HG03025 (cell line): ENCODE results near the gene MACROD2.

Experiments
- ATAC-seq: cut with Tn5 transposase; IDR thresholded peaks from one replicate; pipeline ENCODE4 v1.9.1; 2021; ENCODE audit warnings: mild to moderate bottlenecking, moderate library complexity; ENCODE audit not compliant: unreplicated experiment, low FRiP score

The MACROD2 gene

DNA sequence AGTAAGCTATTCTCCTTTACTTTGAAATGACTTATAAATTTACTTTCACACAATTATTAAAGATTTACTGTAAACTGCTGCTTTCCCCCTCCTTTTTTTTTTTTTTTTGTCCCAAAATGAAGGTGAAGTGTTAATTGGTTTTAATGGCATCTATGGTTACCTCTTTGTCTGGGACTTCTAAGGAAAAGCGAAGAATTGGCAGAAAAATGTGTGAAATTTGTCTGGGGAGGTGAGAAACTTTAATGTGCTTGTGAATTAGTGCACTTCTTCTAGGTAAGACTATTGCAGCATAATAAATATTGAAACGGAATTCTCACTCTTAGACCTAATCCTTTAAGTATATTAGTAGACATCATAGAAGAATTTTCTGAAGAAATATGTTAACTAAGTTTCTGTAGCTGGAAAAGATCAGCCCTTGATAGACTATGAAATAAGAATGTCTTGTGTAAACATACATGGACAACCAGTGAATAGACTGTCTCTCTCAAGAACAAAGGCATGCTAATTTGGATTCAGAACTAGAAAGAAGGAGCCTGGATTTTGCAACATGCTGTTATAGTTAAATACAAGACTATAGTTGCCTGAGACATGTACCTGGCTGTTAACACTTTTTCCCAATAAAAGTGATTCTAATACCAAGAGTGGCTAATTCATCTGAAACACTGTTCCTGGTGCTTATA is 318.2 kb downstream of the MACROD2 start:
- no peak for ATAC-seq

DNA sequence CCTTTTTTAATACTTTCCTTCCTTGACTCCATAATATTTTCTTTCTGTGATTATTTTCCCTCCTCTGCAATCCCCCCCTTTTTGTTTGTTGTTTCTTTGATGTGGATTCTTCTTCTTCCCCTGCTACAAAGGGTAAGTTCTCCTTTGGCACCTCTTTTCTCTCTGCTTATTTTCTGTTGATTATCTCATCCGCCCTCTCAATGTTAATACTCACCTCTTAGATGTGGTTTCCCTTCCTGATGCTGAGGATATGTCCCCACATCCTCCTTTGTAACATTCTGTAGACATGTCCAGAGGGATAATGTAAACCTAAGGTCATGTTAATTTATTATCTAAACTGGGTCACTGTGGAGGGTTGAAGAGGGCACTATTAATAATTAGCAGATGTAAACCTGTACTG is 324.4 kb downstream of the MACROD2 start:
- ATAC-seq: no peak

DNA sequence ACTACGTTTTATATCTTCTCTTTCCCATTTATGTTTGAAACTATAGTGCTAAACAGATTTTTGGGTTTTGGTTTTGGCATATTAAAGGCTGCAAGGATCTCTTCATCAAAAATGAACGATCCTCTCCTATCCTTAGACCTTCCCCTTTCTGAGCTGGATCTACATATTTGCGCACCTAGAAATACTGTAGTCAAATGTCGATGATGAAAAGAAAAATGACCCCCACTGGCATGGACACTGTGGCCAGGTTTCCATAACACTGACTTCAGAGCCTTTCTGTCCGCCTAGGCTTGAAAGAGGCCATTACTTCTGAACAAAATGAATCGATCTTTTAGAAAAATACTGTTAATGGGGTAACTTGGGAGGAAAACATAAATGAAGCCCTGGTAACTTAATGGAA is 336.3 kb downstream of the MACROD2 start:
- ATAC-seq: no peak

DNA sequence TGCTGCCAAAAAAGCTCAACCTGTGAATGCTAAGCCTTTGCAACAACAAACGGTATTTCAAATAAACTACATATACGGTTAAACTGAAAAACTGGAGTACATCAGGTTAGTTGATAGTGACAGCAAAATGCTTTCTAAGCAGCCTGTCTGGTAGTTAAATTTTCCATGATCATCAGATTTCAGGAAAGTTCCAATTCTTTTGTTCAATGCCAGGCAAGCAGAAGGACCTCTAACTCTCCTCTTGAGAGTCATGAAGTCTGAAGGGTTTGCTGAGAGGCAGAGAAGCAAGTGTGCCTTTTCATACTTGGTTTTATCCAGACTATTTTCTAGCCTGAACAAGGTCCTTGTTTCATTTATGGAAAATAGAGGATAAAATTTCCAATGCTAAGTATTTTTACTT is 337.6 kb downstream of the MACROD2 start:
- no peak for ATAC-seq

DNA sequence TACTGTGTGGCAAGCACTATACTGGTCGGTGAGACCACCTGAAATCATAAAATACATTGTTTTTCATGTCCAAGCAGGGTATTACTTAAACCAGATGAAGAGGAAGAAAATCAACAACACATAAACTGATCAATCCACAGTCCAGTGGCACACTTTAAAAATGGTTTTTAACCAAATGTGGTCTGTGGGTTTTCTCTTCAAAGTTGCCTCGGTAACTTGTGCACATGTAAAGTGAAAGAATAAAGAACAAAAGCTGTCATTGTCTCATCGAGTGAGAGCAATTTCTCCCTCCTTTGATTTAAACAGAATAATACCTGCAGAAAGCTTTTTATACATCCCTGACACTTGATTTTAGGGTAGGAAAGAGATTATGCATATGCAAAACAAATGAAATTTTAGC is 338.4 kb downstream of the MACROD2 start:
- ATAC-seq: no peak

DNA sequence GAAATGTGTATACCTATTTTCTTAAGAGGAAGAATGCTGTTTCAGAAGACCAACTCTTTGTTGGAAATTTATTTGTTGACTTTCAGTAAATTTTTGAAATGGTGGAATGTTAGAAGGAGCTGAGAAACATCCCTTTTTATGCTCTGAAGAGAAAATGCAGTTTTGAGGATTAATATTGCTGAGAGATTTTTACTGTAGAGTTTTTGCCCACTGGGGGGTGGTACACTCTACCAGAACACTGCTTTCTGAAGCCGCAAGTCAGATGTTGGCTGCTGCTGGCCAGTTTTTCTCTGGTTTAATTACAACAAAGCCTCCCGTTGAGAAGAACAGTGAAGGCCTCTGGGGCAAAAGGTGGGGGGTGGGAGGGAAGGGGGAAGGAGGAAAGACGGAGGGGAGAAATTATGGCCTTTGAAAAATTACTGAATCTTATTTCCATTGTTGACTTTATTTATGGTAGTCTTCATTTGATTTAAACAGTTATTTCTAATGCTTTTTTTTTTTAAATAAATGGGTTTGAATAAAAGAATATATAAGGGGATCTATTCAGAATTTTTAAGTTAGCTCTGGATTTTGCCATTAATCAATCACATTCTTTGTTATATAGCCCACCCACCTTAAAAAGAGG is 339.1 kb downstream of the MACROD2 start:
- ATAC-seq: no peak

DNA sequence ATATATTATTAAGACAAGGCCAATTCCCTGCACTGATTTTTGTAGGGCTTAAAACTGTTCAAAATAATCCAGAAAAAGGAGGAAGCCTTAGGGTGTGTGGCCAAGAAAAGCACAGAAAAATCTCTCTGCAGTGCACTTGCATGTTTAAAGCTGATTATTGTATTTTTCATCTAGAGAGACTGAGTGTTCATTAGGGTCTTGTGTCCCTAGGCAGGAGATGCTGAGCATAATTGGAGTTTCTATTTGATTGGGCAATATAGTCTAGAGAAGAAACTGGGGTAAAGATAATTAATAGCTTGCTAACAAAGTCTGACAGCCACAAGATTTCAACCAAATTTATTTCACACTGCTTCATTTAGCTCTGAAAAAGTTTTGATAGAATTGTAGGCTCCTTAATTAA is 339.7 kb downstream of the MACROD2 start:
- no peak for ATAC-seq

DNA sequence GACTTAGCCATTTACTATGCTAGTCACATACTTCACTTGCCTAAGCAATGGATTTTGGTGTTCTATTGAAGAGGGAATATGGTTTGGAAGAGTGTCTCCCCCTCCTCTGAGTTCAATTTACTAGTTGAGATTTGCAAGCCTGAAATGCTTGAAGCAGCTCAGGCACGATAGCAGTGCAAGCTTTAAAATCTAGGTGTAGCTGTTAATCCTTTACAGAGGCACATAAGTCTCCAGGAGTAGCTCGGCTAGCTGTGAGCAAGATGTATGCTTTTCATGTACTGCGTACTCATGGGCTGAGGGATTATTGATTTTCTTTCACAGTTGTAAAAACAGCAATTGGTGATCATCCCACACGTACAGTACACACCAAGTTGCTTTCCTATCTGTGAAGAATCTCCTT is 341.4 kb downstream of the MACROD2 start:
- ATAC-seq: no peak

DNA sequence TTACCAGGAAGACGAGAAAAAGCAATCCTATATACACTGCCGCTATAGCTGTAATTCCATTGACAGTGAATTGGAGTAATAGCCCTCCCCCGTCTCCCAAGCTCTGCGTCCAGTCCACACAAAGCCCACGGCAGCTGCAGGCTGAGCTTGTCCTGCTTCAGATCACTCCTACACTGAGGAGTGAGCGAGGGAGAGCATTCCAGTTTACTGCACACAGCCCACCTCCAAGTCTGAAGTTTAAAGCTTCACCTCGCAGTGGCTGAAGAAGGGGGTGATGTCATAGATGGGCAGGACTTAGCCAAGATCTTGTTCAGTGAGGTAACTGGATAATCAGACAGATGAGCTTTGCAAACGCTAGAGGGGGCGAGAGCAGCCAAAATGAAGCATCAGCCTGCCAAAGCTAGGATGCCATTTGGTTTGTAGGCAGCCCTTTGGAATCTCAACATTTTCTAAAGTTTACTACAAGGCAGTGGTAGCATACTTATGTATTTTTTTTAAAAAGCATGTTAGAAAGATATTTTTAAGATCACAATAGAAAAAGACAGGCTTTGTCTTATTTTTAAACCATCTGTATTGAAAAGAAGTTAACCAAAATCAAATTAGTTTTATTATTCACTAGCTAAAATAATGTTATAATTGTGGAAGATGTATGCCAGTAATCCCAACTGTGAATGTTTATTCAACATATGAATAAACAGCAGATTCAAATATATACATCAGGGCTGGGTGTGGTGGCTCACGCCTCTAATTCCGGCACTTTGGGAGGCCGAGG is 342.3 kb downstream of the MACROD2 start, which contains the start of gene FLRT3:
FLRT3 (minus strand) TSS at position 213 of the 772 bp plus-strand sequence. CDS start 10,106 bp downstream, outside the sequence.
- peak; percentile 81 for ATAC-seq

DNA sequence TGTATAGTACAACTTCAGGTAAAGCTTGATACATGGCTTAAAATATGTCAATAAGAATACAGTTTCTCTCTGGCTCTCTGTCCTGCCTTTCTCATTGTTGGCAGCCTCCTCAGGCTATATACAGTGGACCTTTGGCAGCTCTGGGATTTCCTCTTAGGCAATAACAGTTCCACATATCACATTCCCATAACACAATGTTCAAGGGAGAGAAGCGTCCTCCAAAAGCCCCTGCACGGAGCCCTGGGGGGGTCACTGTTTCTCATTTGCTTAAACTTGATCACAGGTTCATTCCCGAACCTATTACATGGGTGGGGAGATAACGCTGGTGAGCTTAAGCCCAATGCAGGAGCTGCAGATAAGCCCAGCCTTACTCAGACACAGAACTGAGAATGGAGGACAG is 346.5 kb downstream of the MACROD2 start:
- ATAC-seq: no peak

DNA sequence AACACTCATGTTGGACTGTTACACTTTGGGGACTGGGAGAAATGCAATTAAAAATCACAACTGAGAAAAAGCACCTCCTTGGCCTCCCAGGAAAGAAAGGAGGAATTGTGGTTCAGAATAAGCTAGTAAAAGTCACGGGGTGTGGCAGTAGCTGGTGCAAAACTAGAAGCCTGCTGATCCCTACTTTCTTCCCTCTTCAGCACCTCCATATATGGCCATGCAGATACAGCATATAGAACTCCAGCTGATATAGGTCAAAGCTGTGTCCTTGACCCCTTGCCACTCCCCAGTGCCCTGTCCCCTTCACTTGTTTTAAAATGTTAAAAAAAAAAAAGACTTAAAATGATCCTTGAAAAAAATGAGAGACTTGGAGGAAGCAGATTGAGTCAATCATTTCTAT is 347.6 kb downstream of the MACROD2 start:
- ATAC-seq: no peak

DNA sequence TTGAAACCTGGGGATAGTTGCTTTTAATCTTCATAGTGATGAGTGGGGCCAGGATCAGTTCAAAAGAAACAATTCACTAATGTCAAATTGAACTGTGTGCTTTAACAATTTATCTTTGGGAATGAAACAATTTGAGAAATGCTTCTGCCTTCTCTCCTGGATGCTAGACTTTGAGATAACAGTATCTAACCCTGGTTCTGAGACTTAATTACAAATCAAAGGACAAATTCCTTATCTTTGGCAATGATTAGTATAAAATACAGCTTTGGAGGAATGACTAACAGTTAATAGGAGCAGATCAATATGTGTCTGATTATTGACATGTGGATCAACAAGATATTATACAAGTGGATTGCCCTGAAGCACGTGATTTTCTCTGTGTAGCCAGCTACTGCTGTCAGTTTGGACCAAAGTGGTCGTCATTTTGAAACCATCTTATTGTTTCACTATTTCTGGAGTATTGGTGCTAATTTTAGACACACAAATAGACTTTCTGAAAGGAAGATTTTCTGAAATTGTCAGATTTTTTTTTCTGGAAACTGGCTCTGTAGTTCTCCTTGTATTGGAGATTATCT is 348.3 kb downstream of the MACROD2 start:
- no peak for ATAC-seq

DNA sequence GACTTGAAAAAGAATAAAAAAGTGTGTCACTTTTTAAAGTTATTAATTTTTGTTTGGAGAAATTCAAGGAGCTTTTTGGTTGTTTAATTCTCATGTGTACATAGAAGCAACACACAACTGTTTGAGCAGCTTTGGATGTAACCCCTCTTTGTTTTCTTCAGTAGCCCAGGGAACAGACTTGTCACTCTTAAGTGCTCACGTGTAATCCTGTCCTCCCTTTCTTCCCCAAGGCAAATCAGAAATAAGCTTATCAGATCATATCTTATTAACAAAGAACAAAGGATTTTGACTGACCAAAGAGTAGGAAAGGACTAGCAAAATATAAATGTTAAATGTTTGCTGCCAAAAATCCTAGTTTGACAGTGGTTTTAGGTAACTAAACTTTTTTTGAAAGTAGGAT is 349.4 kb downstream of the MACROD2 start:
- no peak for ATAC-seq

DNA sequence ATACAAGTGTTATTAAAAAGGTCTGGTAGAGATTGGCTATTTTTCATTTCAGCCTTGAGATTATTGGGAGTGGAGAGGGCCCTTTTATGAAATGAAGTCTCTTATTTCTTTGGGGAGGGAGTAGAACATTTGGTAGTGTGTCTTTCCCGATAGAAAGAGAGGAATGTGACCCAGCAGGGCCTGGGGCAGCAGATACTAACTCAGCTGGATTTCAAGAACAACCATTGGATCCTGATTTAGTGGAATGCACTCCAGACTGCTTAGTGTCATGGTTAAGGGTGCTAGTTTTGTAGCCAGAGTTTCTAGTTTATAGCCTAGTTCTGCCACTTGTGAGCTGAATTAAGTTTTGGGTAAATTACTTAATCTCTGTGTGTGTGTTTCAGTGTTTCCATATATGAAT is 360.5 kb downstream of the MACROD2 start:
- no peak for ATAC-seq

DNA sequence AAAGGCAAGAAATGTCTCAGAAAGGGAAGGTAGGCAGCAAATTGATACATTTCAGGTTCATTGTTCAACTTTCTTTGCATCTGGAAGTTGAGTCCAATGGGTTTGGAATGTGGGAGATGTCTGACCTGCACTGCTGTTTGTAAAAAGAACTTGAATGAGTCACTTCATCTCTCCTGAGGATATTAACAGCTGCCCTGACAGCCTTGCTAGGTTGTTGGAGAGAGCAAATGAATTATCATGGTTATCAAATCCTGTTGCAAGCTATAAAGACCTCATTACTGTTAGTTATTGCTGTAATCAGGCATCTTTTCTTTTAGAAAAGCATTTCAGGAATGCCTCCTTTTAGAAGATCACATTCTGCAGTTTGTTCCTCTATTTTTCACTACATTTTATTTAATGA is 365.1 kb downstream of the MACROD2 start:
- ATAC-seq: no peak

DNA sequence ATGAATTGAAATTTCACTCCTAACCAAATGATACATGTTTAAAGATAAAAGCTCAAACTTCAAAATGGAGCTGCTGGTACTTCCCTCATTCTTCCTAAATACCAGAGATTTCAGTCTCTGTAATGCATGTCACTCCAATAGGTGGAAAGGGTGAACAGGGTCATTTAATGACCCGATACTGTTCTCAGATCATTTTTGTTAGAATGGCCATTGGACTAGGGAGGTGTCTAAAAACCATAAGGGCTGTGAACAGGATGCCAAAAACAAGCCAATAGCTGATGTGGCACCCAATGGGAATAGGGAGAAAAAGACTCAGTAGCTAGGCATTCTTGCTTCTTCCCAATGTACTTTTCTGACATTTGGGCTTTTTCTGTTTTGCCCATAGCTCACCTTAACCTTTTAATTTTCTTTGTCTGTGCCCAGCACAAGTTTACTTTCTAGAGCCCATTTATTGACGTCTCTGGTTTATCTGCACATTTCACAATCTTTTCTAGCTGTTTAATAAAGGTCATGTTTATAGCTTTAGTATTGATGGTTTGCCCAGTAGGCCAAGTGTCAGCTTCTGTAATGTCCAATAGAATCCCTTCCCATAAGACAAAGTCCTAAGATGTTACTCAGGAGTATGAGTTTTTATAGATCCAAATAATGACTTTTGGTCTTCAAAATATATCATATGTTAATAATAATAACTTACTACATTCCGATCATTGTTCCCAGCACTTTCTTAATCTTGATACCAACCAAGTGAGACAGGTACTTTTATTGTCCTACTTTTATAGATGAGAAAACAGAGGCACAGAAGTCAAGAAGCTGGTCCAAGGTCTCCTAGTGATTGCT is 366.4 kb downstream of the MACROD2 start:
- no peak for ATAC-seq

DNA sequence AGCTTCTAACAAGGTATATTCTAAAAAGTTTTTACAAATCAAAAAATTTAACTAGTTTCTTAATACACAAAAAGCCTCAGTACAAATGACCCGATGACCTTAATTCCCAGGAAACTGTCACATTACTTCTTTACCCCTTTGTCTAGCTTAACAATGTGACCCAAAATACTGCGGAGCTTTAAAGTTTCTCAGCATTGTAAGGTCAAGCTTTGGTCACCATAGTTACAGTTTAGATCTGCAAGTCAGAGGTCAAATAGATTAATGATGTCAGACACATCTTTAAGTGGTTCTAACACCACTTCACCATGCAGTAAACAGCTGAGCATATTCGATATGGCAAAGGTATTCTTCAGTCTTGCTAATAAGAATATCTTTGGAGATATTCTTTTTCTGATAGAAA is 378.9 kb downstream of the MACROD2 start:
- ATAC-seq: no peak

DNA sequence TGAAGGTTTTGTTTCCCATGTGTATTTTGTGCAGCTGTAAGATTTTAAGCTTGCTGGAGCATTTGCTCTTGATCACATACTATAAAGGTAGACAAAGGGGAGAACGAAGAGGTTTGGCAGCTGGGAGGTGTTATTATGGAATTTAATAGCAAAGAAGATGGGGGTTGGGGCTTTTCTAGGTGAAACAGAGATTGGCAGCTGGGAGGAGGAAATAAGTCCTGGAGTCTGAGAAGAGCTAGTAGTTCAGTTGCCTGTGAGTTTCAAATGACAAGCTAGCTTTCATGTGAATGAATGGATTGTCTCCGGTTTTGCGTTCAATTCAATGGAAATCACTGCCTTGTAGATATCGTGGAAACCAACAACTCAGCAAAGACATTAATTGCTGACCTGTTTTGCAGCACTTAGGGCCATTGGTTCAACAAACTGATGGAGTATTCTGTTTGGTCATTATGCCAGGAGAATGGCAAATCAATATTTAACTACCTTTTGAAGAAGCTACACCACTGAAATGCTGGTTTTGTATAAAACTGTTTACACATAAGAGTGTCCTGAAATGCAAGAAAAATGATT is 380.2 kb downstream of the MACROD2 start:
- ATAC-seq: no peak

DNA sequence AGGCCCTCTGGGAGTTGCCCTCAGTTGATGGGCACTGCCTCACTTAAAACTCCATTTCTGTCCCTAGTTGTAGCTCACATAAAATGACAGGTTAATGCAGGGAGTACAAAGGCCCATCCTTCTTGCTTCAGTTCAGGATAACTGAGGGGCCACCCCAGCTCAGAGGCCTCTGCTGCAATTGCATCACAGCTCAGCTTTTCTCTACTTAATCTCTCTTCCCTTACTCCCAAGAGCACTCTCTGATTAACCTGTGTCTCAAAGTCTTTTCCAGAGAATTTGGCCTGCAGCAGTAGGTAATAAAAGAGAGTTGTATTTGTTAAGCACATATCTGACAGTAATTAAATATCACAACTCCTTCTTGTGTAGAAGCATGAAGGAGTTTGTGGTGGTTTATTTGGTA is 383.0 kb downstream of the MACROD2 start:
- ATAC-seq: no peak

DNA sequence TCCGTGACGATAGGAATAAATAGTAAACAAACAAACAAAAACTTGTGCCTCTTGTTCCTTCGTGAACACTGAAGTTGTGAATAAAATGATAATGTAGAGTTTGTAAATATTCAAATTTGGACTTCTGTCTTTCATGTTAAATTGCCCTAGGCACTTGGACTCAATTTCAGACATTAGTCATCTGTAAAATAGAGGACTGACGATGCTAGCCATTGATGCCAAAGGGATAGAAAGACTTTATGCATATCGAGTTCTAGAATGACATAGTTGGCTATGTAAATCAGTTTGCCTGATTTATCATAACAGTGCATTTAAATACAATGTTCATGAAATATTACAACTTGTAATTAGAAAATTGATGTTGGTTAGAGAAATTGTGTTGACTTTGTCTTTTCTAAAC is 388.0 kb downstream of the MACROD2 start:
- no peak for ATAC-seq
